ENCODE results near the gene CHADL.

GRCh38 chr22:41256254-41257253 lies 15.8 kb upstream of the CHADL start:
- TF ChIP-seq, protein P1, sequence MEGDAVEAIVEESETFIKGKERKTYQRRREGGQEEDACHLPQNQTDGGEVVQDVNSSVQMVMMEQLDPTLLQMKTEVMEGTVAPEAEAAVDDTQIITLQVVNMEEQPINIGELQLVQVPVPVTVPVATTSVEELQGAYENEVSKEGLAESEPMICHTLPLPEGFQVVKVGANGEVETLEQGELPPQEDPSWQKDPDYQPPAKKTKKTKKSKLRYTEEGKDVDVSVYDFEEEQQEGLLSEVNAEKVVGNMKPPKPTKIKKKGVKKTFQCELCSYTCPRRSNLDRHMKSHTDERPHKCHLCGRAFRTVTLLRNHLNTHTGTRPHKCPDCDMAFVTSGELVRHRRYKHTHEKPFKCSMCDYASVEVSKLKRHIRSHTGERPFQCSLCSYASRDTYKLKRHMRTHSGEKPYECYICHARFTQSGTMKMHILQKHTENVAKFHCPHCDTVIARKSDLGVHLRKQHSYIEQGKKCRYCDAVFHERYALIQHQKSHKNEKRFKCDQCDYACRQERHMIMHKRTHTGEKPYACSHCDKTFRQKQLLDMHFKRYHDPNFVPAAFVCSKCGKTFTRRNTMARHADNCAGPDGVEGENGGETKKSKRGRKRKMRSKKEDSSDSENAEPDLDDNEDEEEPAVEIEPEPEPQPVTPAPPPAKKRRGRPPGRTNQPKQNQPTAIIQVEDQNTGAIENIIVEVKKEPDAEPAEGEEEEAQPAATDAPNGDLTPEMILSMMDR (conservative IDR thresholded peaks at IDR 0.05; ENCODE audit: low read depth in 2 of 2) = no peak
- no peak for TF ChIP-seq EZH2phosphoT487 (IDR thresholded peaks at IDR 0.05; ENCODE audit: unreplicated experiment)
- TF ChIP-seq POLR2AphosphoS5 (IDR thresholded peaks at IDR 0.05; ENCODE audit: low read depth) = no peak
- no peak for TF ChIP-seq EZH2 (IDR thresholded peaks at IDR 0.05; ENCODE audit: low read depth, unreplicated experiment)
- TF ChIP-seq REST (IDR thresholded peaks at IDR 0.05; ENCODE audit: unreplicated experiment) = no peak
- TF ChIP-seq ZNF331 (CRISPR knock-in tag; IDR thresholded peaks at IDR 0.05; ENCODE audit: low read depth) = no peak
- TF ChIP-seq CREB1 (CRISPR knock-in tag; IDR thresholded peaks at IDR 0.05; ENCODE audit: low read depth) = no peak
- no peak for TF ChIP-seq NANOG (IDR thresholded peaks at IDR 0.05; ENCODE audit: borderline replicate concordance)
- no peak for TF ChIP-seq ZNF114 (CRISPR knock-in tag; IDR thresholded peaks at IDR 0.05)
